Natural killer cell (primary cell): Measurements from ENCODE around the gene STN1. TPM values are rescaled to one million over a fixed set of nuclear protein-coding genes. Genes with fewer than 3 reads are reported as not detected.

ENCODE experiments used
- ATAC-seq, 3 donors: fragments of 150-1000 bp in 2 of 3; fragments of 200-7000 bp in 1 of 3; cut with Tn5 transposase; 1 replicate in 1 of 3; 2 replicates in 2 of 3; pipeline ENCODE4 v1.10.0; 2021; ENCODE audit warnings: mild to moderate bottlenecking in 2 of 3, moderate library complexity in 2 of 3
- DNase-seq, 2 donors: peaks; one replicate each; pipeline versions ENCODE4 v3.0.0 to v3.0.0-alpha.2; 2013 to 2021; ENCODE audit warnings: mixed read lengths in 1 of 2
- H3K27ac ChIP-seq: one replicate; pipeline ENCODE4 v1.5.1; 2013; ENCODE audit warnings: mild to moderate bottlenecking, low read length
- H3K27me3 ChIP-seq: one replicate; pipeline ENCODE4 v1.6.1; 2013; ENCODE audit warnings: low read length; ENCODE audit not compliant: control insufficient read depth, insufficient read depth
- H3K36me3 ChIP-seq: one replicate; pipeline ENCODE4 v1.6.1; 2013; ENCODE audit warnings: low read length; ENCODE audit not compliant: control insufficient read depth, insufficient read depth
- H3K4me1 ChIP-seq: one replicate; pipeline ENCODE4 v1.6.1; 2013; ENCODE audit warnings: low read length; ENCODE audit not compliant: control insufficient read depth, insufficient read depth
- H3K4me3 ChIP-seq: one replicate; pipeline ENCODE4 v1.5.1; 2013; ENCODE audit warnings: low read length
- H3K9me3 ChIP-seq: one replicate; pipeline ENCODE4 v1.6.1; 2013; ENCODE audit warnings: low read length; ENCODE audit not compliant: control insufficient read depth, insufficient read depth
- H3K27ac Mint-ChIP-seq, 2 donors: one replicate each; pipeline ENCODE4 v1.8.0; 2022; ENCODE audit warnings: mild to moderate bottlenecking in 2 of 2, mixed read lengths in 2 of 2, moderate library complexity in 1 of 2
- H3K27me3 Mint-ChIP-seq, 2 donors: one replicate each; pipeline ENCODE4 v1.8.0; 2022; ENCODE audit warnings: low read depth in 2 of 2, mixed read lengths in 2 of 2
- H3K36me3 Mint-ChIP-seq: one replicate; pipeline ENCODE4 v1.8.0; 2022; ENCODE audit warnings: mixed read lengths
- H3K4me1 Mint-ChIP-seq, 2 donors: one replicate each; pipeline ENCODE4 v1.8.0; 2022; ENCODE audit warnings: mixed read lengths in 2 of 2
- H3K4me3 Mint-ChIP-seq: one replicate; pipeline ENCODE4 v1.8.0; 2022; ENCODE audit warnings: mild to moderate bottlenecking, moderate library complexity, mixed read lengths
- H3K9me3 Mint-ChIP-seq, 2 donors: one replicate each; pipeline ENCODE4 v1.8.0; 2022; ENCODE audit warnings: mixed read lengths in 2 of 2
- CTCF ChIP-seq: fragments of 200-600 bp; IDR thresholded peaks from one replicate; pipeline ENCODE4 v1.8.0; 2022; ENCODE audit warnings: antibody characterized with exemption
- WGBS: methylation state at CpG from one replicate; pipeline ENCODE4 v1.1.7; 2013; ENCODE audit warnings: missing lambda C conversion rate; ENCODE audit not compliant: insufficient coverage; 5-methylcytosine and 5-hydroxymethylcytosine counted together
- intact Hi-C: fragments of 100-400 bp; cut with micrococcal nuclease; formaldehyde crosslinking; loops from one replicate; pipeline ENCODE4 v1.14.2; 2022
- total RNA-seq, 4 donors: library from RNA; stranded (reverse); fragments of 120-200 nt in 1 of 4; gene quantifications; one replicate each; pipeline versions ENCODE4 v1.2.3 to v1.2.4, GENCODE V29; 2013 to 2022

Gene STN1
- total RNA-seq, 3 donors from 2014 or later (not counting 1 experiment from before 2014, with no cell fraction given): 31.7 to 53.4 (median 34.0) TPM

GRCh38 chr10:103850572-103850895 lies 67.5 kb downstream of the STN1 start:
- H3K27me3 Mint-ChIP-seq: peaks cover 34 to 35% of the 10 kb centered on the region in 2 donors

GRCh38 chr10:103849880-103850571 lies 68.0 kb downstream of the STN1 start:
- WGBS: 67% methylated on average over 4 of the region's 8 CpGs
- intact Hi-C loops: no loop called here
- no peak overlapping the region for H3K4me3 Mint-ChIP-seq
- ATAC-seq (no peak), DNase-seq (no peak)
- H3K36me3 Mint-ChIP-seq: no peaks in the 10 kb centered on the region
- H3K27me3 Mint-ChIP-seq: peaks cover 34 to 35% of the 10 kb centered on the region in 2 donors
- no peaks in the 10 kb centered on the region for H3K9me3 Mint-ChIP-seq
- no peak for TF ChIP-seq CTCF
- Histone ChIP-seq H3K9me3 (no peaks in the 10 kb centered on the region), H3K36me3 (no peaks in the 10 kb centered on the region), H3K4me3 (no peak overlapping the region), H3K27me3 (peaks cover 15% of the 10 kb centered on the region), H3K4me1 (peaks cover 19% of the 10 kb centered on the region), H3K27ac (no peak overlapping the region)
- H3K27ac Mint-ChIP-seq: no peak overlapping the region
- H3K4me1 Mint-ChIP-seq: peaks cover 22 to 26% of the 10 kb centered on the region in 2 donors

More at GRCh38 chr10:103850572-103850895, 67.5 kb downstream of the STN1 start:
- H3K4me3 Mint-ChIP-seq: no peak overlapping the region
- Histone ChIP-seq H3K27ac (no peak overlapping the region), H3K9me3 (no peaks in the 10 kb centered on the region), H3K4me3 (no peak overlapping the region), H3K36me3 (no peaks in the 10 kb centered on the region), H3K27me3 (peaks cover 15% of the 10 kb centered on the region), H3K4me1 (peaks cover 19% of the 10 kb centered on the region)
- ATAC-seq (no peak), DNase-seq (no peak)
- no peaks in the 10 kb centered on the region for H3K9me3 Mint-ChIP-seq
- 85% methylated on average over 3 of the region's 3 CpGs for WGBS
- no peak overlapping the region for H3K27ac Mint-ChIP-seq
- intact Hi-C loops: no loop called here
- TF ChIP-seq CTCF: no peak
- no peaks in the 10 kb centered on the region for H3K36me3 Mint-ChIP-seq
- peaks cover 20 to 23% of the 10 kb centered on the region in 2 donors for H3K4me1 Mint-ChIP-seq

- Mint-ChIP-seq H3K4me1 (peaks cover 20 to 22% of the 10 kb centered on the region in 2 donors), H3K4me3 (no peak overlapping the region), H3K9me3 (no peaks in the 10 kb centered on the region), H3K36me3 (no peaks in the 10 kb centered on the region), H3K27me3 (peaks cover 28 to 29% of the 10 kb centered on the region in 2 donors), H3K27ac (no peak overlapping the region)
- 73% methylated on average over 7 of the region's 10 CpGs for WGBS
- ATAC-seq (no peak), DNase-seq (no peak)
- no peak for TF ChIP-seq CTCF
- intact Hi-C loops: no loop called here
- Histone ChIP-seq H3K9me3 (no peaks in the 10 kb centered on the region), H3K36me3 (no peaks in the 10 kb centered on the region), H3K4me3 (no peak overlapping the region), H3K4me1 (peaks cover 12% of the 10 kb centered on the region), H3K27ac (no peak overlapping the region), H3K27me3 (peaks cover 8% of the 10 kb centered on the region)
These were observed 68.6 kb downstream of the STN1 start for GRCh38 chr10:103849212-103849877.
